ENCODE measurements around the gene FAM171A1. TPM values are rescaled to one million over a fixed set of nuclear protein-coding genes. Genes with fewer than 3 reads are reported as not detected.

The FAM171A1 gene
- total RNA-seq, 2 donors from 2014 or later, result 16.3 to 24.2 TPM

DNA sequence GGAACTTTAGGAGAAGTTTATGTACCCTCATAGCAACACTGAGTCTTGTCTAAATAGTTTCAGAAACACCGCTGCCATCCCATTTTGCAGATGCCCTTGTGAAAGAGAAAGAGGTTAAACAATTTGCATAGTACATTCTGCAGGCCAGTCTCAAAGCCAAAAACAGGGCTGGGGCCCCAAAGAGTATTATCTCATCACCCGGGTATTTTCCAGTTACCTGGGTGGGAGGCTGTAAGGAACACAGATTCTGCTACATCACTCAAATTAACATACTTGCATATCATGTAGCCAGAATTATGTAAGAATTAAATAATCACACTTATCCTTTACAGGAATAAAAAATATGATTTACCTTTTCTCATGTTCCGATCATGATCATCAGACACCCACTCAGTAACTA is 3.1 kb upstream of the FAM171A1 start:
- DNase-seq (ENCODE audit: low spot score), result no peak
- Histone ChIP-seq H3K36me3 (no peaks in the 10 kb centered on the region), H3K4me3 (no peak overlapping the region), H3K27me3 (replicated peaks; ENCODE audit: insufficient read depth) (no peaks in the 10 kb centered on the region), H3K4me1 (replicated peaks) (no peaks in the 10 kb centered on the region), H3K27ac (no peak overlapping the region), H3K9me3 (no peaks in the 10 kb centered on the region)
- intact Hi-C loops (cut with DNase I), result no loop called here
- TF ChIP-seq, protein P1, sequence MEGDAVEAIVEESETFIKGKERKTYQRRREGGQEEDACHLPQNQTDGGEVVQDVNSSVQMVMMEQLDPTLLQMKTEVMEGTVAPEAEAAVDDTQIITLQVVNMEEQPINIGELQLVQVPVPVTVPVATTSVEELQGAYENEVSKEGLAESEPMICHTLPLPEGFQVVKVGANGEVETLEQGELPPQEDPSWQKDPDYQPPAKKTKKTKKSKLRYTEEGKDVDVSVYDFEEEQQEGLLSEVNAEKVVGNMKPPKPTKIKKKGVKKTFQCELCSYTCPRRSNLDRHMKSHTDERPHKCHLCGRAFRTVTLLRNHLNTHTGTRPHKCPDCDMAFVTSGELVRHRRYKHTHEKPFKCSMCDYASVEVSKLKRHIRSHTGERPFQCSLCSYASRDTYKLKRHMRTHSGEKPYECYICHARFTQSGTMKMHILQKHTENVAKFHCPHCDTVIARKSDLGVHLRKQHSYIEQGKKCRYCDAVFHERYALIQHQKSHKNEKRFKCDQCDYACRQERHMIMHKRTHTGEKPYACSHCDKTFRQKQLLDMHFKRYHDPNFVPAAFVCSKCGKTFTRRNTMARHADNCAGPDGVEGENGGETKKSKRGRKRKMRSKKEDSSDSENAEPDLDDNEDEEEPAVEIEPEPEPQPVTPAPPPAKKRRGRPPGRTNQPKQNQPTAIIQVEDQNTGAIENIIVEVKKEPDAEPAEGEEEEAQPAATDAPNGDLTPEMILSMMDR (IDR thresholded peaks at IDR 0.05), result no peak
- 57% methylated on average over 3 of the region's 3 CpGs for WGBS

DNA sequence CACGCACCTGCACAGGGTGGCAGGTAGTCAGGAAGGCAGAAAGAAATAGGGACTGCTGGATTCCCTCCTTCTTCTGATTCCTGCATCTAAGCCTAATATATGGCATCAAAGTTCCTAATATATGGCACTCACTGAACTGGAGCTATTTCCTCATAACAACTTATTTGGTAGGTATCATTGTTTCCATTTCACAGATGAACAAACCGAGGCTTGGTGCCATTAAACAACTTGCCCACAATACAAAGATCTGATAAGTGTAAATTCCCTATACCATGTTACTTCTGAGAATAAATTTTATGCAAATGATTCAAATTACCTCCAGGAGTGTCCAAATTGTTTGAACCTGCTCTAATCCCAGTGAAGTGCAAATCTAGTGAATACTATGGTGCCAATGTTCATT is 2.1 kb upstream of the FAM171A1 start:
- Histone ChIP-seq H3K4me3 (no peak overlapping the region), H3K27me3 (replicated peaks; ENCODE audit: insufficient read depth) (no peaks in the 10 kb centered on the region), H3K4me1 (replicated peaks) (no peaks in the 10 kb centered on the region), H3K27ac (no peak overlapping the region), H3K9me3 (no peaks in the 10 kb centered on the region), H3K36me3 (no peaks in the 10 kb centered on the region)
- no peak for DNase-seq (ENCODE audit: low spot score)
- WGBS, result 89% methylated on average over 2 of the region's 2 CpGs
- TF ChIP-seq POLR2AphosphoS5 (IDR thresholded peaks at IDR 0.05) (no peak), POLR2A (IDR thresholded peaks at IDR 0.05) (no peak)
- TF ChIP-seq, protein P1 (IDR thresholded peaks at IDR 0.05), result no peak
- intact Hi-C loops (cut with DNase I), result no loop called here

DNA sequence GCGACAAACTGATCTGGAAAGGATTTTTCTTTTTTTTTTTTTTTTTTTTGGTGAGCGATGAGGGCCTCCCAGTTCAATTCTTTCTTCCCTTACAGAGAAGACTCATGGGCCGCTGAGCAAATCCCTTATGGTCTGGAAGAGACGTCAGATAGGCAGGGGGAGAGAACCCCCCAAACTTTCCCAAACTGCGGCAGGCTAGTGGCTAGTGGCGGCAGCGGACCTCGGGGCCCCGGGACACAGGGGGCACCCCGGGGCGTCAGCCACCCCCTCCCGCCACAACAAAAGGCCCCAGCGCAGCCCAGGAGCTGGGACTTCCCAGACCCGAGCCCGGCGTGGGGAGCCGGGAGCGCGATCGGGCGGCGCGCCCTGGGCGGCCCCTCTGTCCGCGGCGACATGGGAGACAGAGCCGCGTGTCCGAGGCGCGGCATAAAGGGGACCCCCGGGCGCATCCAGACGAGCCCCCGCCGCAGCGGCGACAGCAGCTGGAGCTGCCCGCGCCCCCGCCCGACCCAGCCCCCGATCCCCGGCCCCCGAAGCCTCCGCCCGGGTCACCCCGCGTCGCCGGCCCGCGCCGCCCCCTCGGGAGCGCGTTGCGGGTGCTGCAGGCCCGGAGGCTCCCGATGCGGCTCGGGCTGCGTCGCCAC is 755 bp downstream of the FAM171A1 start:
- TF ChIP-seq POLR2AphosphoS5 (IDR thresholded peaks at IDR 0.05), result no peak
- peak; percentile 23 for TF ChIP-seq POLR2A (IDR thresholded peaks at IDR 0.05)
- TF ChIP-seq, protein P1 (IDR thresholded peaks at IDR 0.05), result no peak
- Histone ChIP-seq H3K27ac (peak overlapping the region; percentile 61 to 62), H3K36me3 (no peaks in the 10 kb centered on the region), H3K9me3 (no peaks in the 10 kb centered on the region), H3K4me1 (replicated peaks) (no peaks in the 10 kb centered on the region), H3K4me3 (peak overlapping the region; percentile 58 to 67), H3K27me3 (replicated peaks; ENCODE audit: insufficient read depth) (no peaks in the 10 kb centered on the region)
- intact Hi-C loops (cut with DNase I), result loop anchor here (1.0 kb wide), 1 partner anchor 160 kb away; no protein-coding TSS in a partner anchor
- DNase-seq (ENCODE audit: low spot score), result peak; percentile 13
- 0% methylated on average over 12 of the region's 65 CpGs for WGBS

DNA sequence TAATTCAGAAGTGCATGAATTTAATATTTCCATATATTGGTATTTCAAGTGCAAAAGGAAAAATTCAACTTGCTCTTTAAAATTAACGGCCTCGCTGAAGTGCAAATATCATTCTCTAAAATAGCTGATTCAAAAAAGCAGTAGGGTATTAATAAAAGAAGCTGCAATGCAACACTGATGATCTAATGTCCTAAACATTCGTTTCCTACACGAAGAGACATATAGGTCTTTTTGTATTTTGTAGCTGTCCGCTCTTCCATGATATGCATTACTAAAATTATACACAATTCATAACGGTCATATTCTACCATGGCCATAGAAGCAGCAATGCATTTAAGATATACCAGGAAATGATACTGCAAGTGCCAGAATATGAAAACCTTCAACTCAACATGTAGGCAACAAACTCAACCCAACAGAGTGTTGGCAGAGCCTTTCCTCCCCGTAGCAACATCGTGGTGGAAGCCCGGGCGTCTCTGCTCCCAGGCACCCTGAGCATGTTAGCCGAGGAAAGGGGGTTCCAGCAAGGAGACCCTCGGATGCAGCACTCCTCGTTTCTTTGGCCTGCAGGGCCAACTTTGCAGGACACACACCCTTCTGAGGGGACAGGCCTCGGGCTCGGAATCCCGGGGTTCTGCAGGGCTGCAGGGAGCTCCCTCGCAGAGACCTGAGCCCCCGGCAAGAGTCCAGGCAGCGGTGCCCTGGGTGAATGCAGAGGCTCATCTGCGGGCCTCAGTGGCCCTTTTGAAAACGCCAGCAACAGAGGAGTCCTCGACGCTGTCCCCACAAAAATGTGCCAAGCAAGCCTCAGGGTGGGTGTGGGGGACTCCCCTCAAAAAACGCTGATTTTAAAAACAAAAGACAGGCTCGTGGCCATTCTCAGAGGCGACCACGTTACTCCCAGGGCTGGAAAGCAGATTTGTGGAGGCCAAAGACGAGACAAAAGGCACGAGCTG is 1.6 kb downstream of the FAM171A1 start:
- peak overlapping the region; percentile 61 to 62 for H3K27ac ChIP-seq
- WGBS, result 20% methylated on average over 27 of the region's 29 CpGs

More for the DNA sequence above, 1.6 kb downstream of the FAM171A1 start:
- TF ChIP-seq POLR2AphosphoS5 (IDR thresholded peaks at IDR 0.05), result no peak
- TF ChIP-seq, protein P1 (IDR thresholded peaks at IDR 0.05), result no peak
- TF ChIP-seq POLR2A (IDR thresholded peaks at IDR 0.05), result no peak
- H3K4me1 ChIP-seq (replicated peaks), result no peaks in the 10 kb centered on the region
- intact Hi-C loops (cut with DNase I), result loop anchor here (1.0 kb wide), 1 partner anchor 159 kb away; no protein-coding TSS in a partner anchor
- no peaks in the 10 kb centered on the region for H3K9me3 ChIP-seq
- DNase-seq (ENCODE audit: low spot score), result no peak
- H3K4me3 ChIP-seq, result peak overlapping the region; percentile 58 to 67
- H3K36me3 ChIP-seq, result no peaks in the 10 kb centered on the region
- no peaks in the 10 kb centered on the region for H3K27me3 ChIP-seq (replicated peaks; ENCODE audit: insufficient read depth)

All from prostate gland (tissue), 2 donors.